ENCODE data around the gene EHMT1.

EHMT1 gene

DNA sequence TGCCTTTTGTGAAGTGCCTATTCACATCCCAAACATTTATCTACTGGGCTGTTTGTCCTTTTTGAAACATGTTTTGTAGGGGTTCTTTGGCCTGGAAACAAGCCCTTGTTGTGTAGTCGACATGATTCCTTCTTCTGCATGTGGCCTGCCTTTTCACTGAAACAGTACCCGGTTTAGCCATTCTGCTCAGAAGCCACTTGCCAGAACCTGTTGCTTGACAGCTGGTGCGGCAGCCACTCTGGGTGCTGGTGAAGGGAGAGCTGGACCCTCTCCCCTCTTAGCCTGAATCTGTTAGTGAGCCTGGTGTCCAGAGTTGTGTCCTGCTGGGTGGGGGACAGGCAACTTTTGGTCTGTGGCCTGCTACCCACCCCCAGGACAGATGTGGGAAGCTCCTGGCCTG lies 129.9 kb downstream of the EHMT1 start:
- H3K4me2 ChIP-seq (ENCODE audit: low read length, poor library complexity, severe bottlenecking): no peak overlapping the region
- H2AK5ac ChIP-seq (ENCODE audit: low read length, severe bottlenecking): no peak overlapping the region
- no peak overlapping the region for H2AFZ ChIP-seq (ENCODE audit: low read depth, low read length)
- no peak overlapping the region for H3K9ac ChIP-seq (ENCODE audit: low read length)
- no peaks in the 10 kb centered on the region for H3K27me3 ChIP-seq (ENCODE audit: control insufficient read depth in 1 of 2, insufficient read depth in 1 of 2, low read length in 2 of 2)
- no peak overlapping the region for H3K23ac ChIP-seq (ENCODE audit: low read length in 2 of 2)
- H4K8ac ChIP-seq (ENCODE audit: low read length): no peak overlapping the region
- no peak overlapping the region for H3K4me3 ChIP-seq (ENCODE audit: insufficient read depth in 1 of 2, low read depth in 1 of 2, low read length in 2 of 2)
- H3K9me3 ChIP-seq (ENCODE audit: control insufficient read depth, low read length): no peaks in the 10 kb centered on the region
- no peak overlapping the region for H3K14ac ChIP-seq (ENCODE audit: low read length in 2 of 2)
- no peak overlapping the region for H3K4ac ChIP-seq (ENCODE audit: low read depth in 1 of 2, low read length in 2 of 2)
- WGBS: 98% methylated on average over 3 of the region's 3 CpGs
- DNase-seq: no peak
- peaks cover 20% of the 10 kb centered on the region for H3K4me1 ChIP-seq (ENCODE audit: control insufficient read depth, insufficient read depth, low read depth, low read length)
- no peak overlapping the region for H4K91ac ChIP-seq (ENCODE audit: low read length)
- no peak overlapping the region for H3K27ac ChIP-seq (ENCODE audit: low read length, poor library complexity, severe bottlenecking)
- H2BK12ac ChIP-seq (ENCODE audit: low read length in 2 of 2): no peak overlapping the region
- no peak overlapping the region for H2BK120ac ChIP-seq (ENCODE audit: low read depth, low read length)
- peaks cover 50% of the 10 kb centered on the region for H3K79me1 ChIP-seq (replicated peaks; ENCODE audit: low read length, poor library complexity, severe bottlenecking)
- no peak overlapping the region for H3K18ac ChIP-seq (ENCODE audit: low read depth in 1 of 2, low read length in 2 of 2)
- H3K36me3 ChIP-seq (ENCODE audit: control insufficient read depth in 1 of 2, insufficient read depth in 2 of 2, low read depth in 1 of 2, low read length in 2 of 2): peaks cover 39 to 77% of the 10 kb centered on the region in 2 experiments
- H2BK5ac ChIP-seq (ENCODE audit: low read depth, low read length, poor library complexity, severe bottlenecking): no peak overlapping the region
- H2BK15ac ChIP-seq (ENCODE audit: low read depth, poor library complexity, severe bottlenecking): no peak overlapping the region

DNA sequence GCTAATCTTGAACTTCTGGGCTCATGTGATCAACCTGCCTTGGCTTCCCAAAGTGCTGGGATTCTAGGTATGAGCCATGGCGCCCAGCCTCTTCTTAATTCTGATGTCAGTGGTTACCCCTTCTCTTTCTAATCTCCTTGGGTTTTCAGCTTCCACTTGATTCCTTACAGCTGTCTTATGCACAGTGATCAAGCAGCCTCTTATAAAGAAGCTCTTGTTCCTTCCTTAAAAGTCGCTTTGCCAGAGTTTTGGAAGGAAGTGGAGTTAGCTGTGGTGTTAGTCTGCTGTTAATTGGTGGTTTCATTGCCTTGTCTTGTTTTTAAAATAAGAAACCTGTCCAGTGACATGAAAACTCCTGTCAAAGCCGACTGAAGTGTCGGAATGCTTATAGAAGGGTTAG lies 130.7 kb downstream of the EHMT1 start:
- Histone ChIP-seq H3K27me3 (ENCODE audit: control insufficient read depth in 1 of 2, insufficient read depth in 1 of 2, low read length in 2 of 2) (no peaks in the 10 kb centered on the region), H3K4ac (ENCODE audit: low read depth in 1 of 2, low read length in 2 of 2) (no peak overlapping the region), H4K91ac (ENCODE audit: low read length) (no peak overlapping the region), H3K79me1 (replicated peaks; ENCODE audit: low read length, poor library complexity, severe bottlenecking) (peaks cover 45% of the 10 kb centered on the region), H3K4me3 (ENCODE audit: insufficient read depth in 1 of 2, low read depth in 1 of 2, low read length in 2 of 2) (no peak overlapping the region), H2AFZ (ENCODE audit: low read depth, low read length) (no peak overlapping the region), H2BK15ac (ENCODE audit: low read depth, poor library complexity, severe bottlenecking) (no peak overlapping the region), H3K36me3 (ENCODE audit: control insufficient read depth in 1 of 2, insufficient read depth in 2 of 2, low read depth in 1 of 2, low read length in 2 of 2) (peaks cover 38 to 77% of the 10 kb centered on the region in 2 experiments), H3K4me1 (ENCODE audit: control insufficient read depth, insufficient read depth, low read depth, low read length) (peaks cover 20% of the 10 kb centered on the region), H2BK120ac (ENCODE audit: low read depth, low read length) (no peak overlapping the region), H3K9me3 (ENCODE audit: control insufficient read depth, low read length) (no peaks in the 10 kb centered on the region), H3K4me2 (ENCODE audit: low read length, poor library complexity, severe bottlenecking) (no peak overlapping the region), H3K23ac (ENCODE audit: low read length in 2 of 2) (no peak overlapping the region), H3K9ac (ENCODE audit: low read length) (no peak overlapping the region), H4K8ac (ENCODE audit: low read length) (no peak overlapping the region), H3K14ac (ENCODE audit: low read length in 2 of 2) (no peak overlapping the region), H3K18ac (ENCODE audit: low read depth in 1 of 2, low read length in 2 of 2) (no peak overlapping the region), H3K27ac (ENCODE audit: low read length, poor library complexity, severe bottlenecking) (no peak overlapping the region), H2BK12ac (ENCODE audit: low read length in 2 of 2) (no peak overlapping the region), H2AK5ac (ENCODE audit: low read length, severe bottlenecking) (no peak overlapping the region), H2BK5ac (ENCODE audit: low read depth, low read length, poor library complexity, severe bottlenecking) (no peak overlapping the region)
- 91% methylated on average over 4 of the region's 4 CpGs for WGBS
- DNase-seq: no peak

DNA sequence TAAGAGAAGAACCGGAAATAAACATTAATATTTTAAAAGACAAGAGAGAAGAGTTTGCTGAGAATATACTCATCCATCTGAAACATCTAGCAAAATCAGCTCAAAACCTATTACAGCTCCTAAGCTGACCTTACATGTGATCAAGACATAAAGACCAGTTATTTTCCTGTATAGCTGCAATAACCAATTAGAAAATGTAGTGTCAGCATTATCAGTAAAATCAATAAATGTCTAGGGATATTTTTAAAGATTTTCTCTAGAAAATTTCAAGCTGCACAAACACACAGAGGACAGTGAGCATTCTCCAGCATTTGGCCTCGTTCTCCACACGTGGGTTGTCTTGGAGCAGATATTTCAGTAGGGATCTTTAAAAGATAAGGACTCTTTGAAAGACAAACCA lies 131.2 kb downstream of the EHMT1 start:
- Histone ChIP-seq H3K4me2 (ENCODE audit: low read length, poor library complexity, severe bottlenecking) (no peak overlapping the region), H2BK15ac (ENCODE audit: low read depth, poor library complexity, severe bottlenecking) (no peak overlapping the region), H3K36me3 (ENCODE audit: control insufficient read depth in 1 of 2, insufficient read depth in 2 of 2, low read depth in 1 of 2, low read length in 2 of 2) (peaks cover 40 to 77% of the 10 kb centered on the region in 2 experiments), H3K14ac (ENCODE audit: low read length in 2 of 2) (no peak overlapping the region), H4K8ac (ENCODE audit: low read length) (no peak overlapping the region), H4K91ac (ENCODE audit: low read length) (no peak overlapping the region), H3K27ac (ENCODE audit: low read length, poor library complexity, severe bottlenecking) (no peak overlapping the region), H2AFZ (ENCODE audit: low read depth, low read length) (no peak overlapping the region), H3K4ac (ENCODE audit: low read depth in 1 of 2, low read length in 2 of 2) (no peak overlapping the region), H3K79me1 (replicated peaks; ENCODE audit: low read length, poor library complexity, severe bottlenecking) (peaks cover 48% of the 10 kb centered on the region), H3K23ac (ENCODE audit: low read length in 2 of 2) (no peak overlapping the region), H2BK5ac (ENCODE audit: low read depth, low read length, poor library complexity, severe bottlenecking) (no peak overlapping the region), H2AK5ac (ENCODE audit: low read length, severe bottlenecking) (no peak overlapping the region), H3K4me1 (ENCODE audit: control insufficient read depth, insufficient read depth, low read depth, low read length) (peaks cover 18% of the 10 kb centered on the region), H3K18ac (ENCODE audit: low read depth in 1 of 2, low read length in 2 of 2) (no peak overlapping the region), H2BK120ac (ENCODE audit: low read depth, low read length) (no peak overlapping the region), H2BK12ac (ENCODE audit: low read length in 2 of 2) (no peak overlapping the region), H3K9ac (ENCODE audit: low read length) (no peak overlapping the region), H3K4me3 (ENCODE audit: insufficient read depth in 1 of 2, low read depth in 1 of 2, low read length in 2 of 2) (no peak overlapping the region), H3K9me3 (ENCODE audit: control insufficient read depth, low read length) (peaks cover under 1% of the 10 kb centered on the region), H3K27me3 (ENCODE audit: control insufficient read depth in 1 of 2, insufficient read depth in 1 of 2, low read length in 2 of 2) (no peaks in the 10 kb centered on the region)
- WGBS: no CpG with 5 or more reads among the region's 3 CpGs
- no peak for DNase-seq

GRCh38 chr9:137750566-137750965 lies 131.8 kb downstream of the EHMT1 start:
- Histone ChIP-seq H3K27me3 (ENCODE audit: control insufficient read depth in 1 of 2, insufficient read depth in 1 of 2, low read length in 2 of 2) (no peaks in the 10 kb centered on the region), H3K23ac (ENCODE audit: low read length in 2 of 2) (no peak overlapping the region), H3K27ac (ENCODE audit: low read length, poor library complexity, severe bottlenecking) (no peak overlapping the region), H3K14ac (ENCODE audit: low read length in 2 of 2) (no peak overlapping the region), H2AFZ (ENCODE audit: low read depth, low read length) (no peak overlapping the region), H2BK5ac (ENCODE audit: low read depth, low read length, poor library complexity, severe bottlenecking) (no peak overlapping the region), H3K9me3 (ENCODE audit: control insufficient read depth, low read length) (peaks cover 6% of the 10 kb centered on the region), H2BK12ac (ENCODE audit: low read length in 2 of 2) (no peak overlapping the region), H3K4me3 (ENCODE audit: insufficient read depth in 1 of 2, low read depth in 1 of 2, low read length in 2 of 2) (no peak overlapping the region), H4K8ac (ENCODE audit: low read length) (no peak overlapping the region), H3K9ac (ENCODE audit: low read length) (no peak overlapping the region), H3K79me1 (replicated peaks; ENCODE audit: low read length, poor library complexity, severe bottlenecking) (peaks cover 52% of the 10 kb centered on the region), H4K91ac (ENCODE audit: low read length) (no peak overlapping the region), H2BK120ac (ENCODE audit: low read depth, low read length) (no peak overlapping the region), H3K36me3 (ENCODE audit: control insufficient read depth in 1 of 2, insufficient read depth in 2 of 2, low read depth in 1 of 2, low read length in 2 of 2) (peaks cover 45 to 78% of the 10 kb centered on the region in 2 experiments), H2BK15ac (ENCODE audit: low read depth, poor library complexity, severe bottlenecking) (no peak overlapping the region), H3K4ac (ENCODE audit: low read depth in 1 of 2, low read length in 2 of 2) (no peak overlapping the region), H3K4me1 (ENCODE audit: control insufficient read depth, insufficient read depth, low read depth, low read length) (peaks cover 15% of the 10 kb centered on the region), H2AK5ac (ENCODE audit: low read length, severe bottlenecking) (no peak overlapping the region), H3K4me2 (ENCODE audit: low read length, poor library complexity, severe bottlenecking) (no peak overlapping the region), H3K18ac (ENCODE audit: low read depth in 1 of 2, low read length in 2 of 2) (no peak overlapping the region)
- DNase-seq: no peak
- 95% methylated on average over 10 of the region's 10 CpGs for WGBS
